ENCODE data around the gene KREMEN1. TPM values are rescaled to one million over a fixed set of nuclear protein-coding genes. Genes with fewer than 3 reads are reported as not detected.

KREMEN1 gene
- total and polyA plus RNA-seq, 3 donors from 2014 or later: 42.5 to 54.9 (median 54.5) TPM

DNA sequence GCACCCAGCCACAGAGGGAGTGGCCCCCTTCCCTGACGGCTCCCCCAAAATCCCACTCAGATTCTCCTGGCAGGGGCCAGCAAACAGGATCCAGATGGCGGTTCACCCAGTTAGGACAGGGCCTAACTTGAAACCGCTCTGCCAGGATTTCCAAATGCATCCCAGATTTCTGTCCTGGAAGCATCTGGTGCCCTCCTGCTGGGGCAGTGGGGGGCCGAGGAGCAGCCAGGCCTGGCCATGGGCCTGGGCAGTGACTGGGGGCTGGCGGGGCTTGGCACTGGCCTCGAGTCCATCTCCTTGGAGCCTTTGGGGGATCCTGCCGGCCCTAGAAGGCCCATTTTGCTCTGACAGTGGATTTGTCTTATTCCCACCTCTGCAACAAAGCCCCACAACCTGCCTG lies 115.0 kb downstream of the KREMEN1 start:
- H3K27ac ChIP-seq: no peak overlapping the region
- H3K36me3 ChIP-seq (ENCODE audit: low read depth, missing control alignments): no peaks in the 10 kb centered on the region
- no peak for TF ChIP-seq POLR2A (IDR thresholded peaks at IDR 0.05)
- TF ChIP-seq, protein P1, sequence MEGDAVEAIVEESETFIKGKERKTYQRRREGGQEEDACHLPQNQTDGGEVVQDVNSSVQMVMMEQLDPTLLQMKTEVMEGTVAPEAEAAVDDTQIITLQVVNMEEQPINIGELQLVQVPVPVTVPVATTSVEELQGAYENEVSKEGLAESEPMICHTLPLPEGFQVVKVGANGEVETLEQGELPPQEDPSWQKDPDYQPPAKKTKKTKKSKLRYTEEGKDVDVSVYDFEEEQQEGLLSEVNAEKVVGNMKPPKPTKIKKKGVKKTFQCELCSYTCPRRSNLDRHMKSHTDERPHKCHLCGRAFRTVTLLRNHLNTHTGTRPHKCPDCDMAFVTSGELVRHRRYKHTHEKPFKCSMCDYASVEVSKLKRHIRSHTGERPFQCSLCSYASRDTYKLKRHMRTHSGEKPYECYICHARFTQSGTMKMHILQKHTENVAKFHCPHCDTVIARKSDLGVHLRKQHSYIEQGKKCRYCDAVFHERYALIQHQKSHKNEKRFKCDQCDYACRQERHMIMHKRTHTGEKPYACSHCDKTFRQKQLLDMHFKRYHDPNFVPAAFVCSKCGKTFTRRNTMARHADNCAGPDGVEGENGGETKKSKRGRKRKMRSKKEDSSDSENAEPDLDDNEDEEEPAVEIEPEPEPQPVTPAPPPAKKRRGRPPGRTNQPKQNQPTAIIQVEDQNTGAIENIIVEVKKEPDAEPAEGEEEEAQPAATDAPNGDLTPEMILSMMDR (IDR thresholded peaks at IDR 0.05): no peak
- no peak overlapping the region for H3K4me3 ChIP-seq
- intact Hi-C loops (cut with DNase I; ENCODE audit: low total_unique reads): no loop called here
- 89 to 90% methylated on average over 3 to 7 of the region's 7 CpGs for WGBS, 2 donors
- H3K9me3 ChIP-seq: no peaks in the 10 kb centered on the region
- no peak for DNase-seq
- no peaks in the 10 kb centered on the region for H3K4me1 ChIP-seq
- H3K27me3 ChIP-seq: no peaks in the 10 kb centered on the region

DNA sequence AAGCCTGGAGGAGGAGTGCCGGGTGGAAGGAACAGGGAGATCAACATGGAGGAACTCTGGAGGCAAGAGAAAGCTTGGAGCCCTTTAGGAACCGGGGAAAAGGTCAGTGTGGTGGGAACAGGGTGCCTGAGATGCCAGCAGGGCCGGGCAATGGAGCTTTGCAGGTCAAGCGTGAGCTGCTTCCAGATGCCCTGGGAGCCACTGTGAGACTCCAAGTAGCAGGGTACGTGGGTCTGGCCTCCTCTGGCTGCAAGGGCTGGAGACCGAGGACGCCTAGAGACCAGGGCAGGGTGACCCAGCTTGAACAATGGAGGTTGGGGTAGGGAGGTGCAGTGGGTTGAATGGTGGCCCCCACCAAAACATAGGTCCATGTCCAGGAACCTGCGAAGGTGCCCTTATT lies 117.2 kb downstream of the KREMEN1 start:
- DNase-seq: no peak
- no peaks in the 10 kb centered on the region for H3K27me3 ChIP-seq
- no peaks in the 10 kb centered on the region for H3K36me3 ChIP-seq (ENCODE audit: low read depth, missing control alignments)
- H3K9me3 ChIP-seq: no peaks in the 10 kb centered on the region
- TF ChIP-seq, protein P1 (IDR thresholded peaks at IDR 0.05): no peak
- no peak for TF ChIP-seq POLR2A (IDR thresholded peaks at IDR 0.05)
- H3K4me3 ChIP-seq: no peak overlapping the region
- no peak overlapping the region for H3K27ac ChIP-seq
- 86 to 93% methylated on average over 8 of the region's 8 CpGs for WGBS, 2 donors
- intact Hi-C loops (cut with DNase I; ENCODE audit: low total_unique reads): no loop called here
- H3K4me1 ChIP-seq: no peaks in the 10 kb centered on the region

DNA sequence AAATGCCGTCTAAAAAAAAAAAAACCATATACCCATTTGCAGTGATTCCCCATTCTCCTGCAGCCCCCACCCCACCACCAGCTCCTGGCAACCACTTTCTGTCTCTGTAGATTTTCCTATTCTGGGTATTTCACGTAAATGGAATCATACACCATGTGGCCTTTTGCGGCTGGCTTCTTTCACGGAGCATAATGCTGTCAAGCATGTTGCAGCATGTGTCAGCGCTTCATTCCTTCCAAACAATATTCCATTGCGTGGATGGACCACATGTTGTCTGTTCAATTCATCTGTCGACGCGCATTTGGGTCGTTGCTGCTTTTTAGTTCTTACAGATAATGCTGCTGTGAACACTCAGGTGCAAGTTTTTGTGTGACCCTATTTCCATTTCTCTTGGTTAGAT lies 118.1 kb downstream of the KREMEN1 start:
- DNase-seq: no peak
- TF ChIP-seq, protein P1 (IDR thresholded peaks at IDR 0.05): no peak
- no peak for TF ChIP-seq POLR2A (IDR thresholded peaks at IDR 0.05)
- no peak overlapping the region for H3K4me3 ChIP-seq
- WGBS, 2 donors: 92 to 94% methylated on average over 10 of the region's 10 CpGs
- intact Hi-C loops (cut with DNase I; ENCODE audit: low total_unique reads): no loop called here
- no peak overlapping the region for H3K27ac ChIP-seq
- H3K4me1 ChIP-seq: no peaks in the 10 kb centered on the region
- H3K27me3 ChIP-seq: no peaks in the 10 kb centered on the region
- H3K9me3 ChIP-seq: no peaks in the 10 kb centered on the region
- H3K36me3 ChIP-seq (ENCODE audit: low read depth, missing control alignments): no peaks in the 10 kb centered on the region

DNA sequence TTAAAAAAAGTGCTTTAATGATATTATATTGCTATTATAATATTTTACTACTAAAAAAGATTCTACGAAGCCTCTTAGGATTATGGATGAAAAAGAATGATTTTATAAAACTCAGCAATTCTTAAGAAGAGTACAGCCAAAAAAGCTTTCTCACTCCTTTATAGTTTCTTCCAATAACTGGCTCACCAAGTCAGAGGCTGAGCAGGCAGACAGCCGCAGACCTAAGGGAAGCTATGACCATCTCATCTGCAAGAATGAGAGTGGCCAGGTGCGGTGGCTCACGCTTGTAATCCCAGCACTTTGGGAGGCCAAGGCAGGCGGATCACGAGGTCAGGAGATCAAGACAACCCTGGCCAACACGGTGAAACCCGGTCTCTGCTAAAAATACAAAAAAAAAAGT lies 120.2 kb downstream of the KREMEN1 start:
- 44 to 68% methylated on average over 8 of the region's 8 CpGs for WGBS, 2 donors
- no peaks in the 10 kb centered on the region for H3K9me3 ChIP-seq
- intact Hi-C loops (cut with DNase I; ENCODE audit: low total_unique reads): no loop called here

DNA sequence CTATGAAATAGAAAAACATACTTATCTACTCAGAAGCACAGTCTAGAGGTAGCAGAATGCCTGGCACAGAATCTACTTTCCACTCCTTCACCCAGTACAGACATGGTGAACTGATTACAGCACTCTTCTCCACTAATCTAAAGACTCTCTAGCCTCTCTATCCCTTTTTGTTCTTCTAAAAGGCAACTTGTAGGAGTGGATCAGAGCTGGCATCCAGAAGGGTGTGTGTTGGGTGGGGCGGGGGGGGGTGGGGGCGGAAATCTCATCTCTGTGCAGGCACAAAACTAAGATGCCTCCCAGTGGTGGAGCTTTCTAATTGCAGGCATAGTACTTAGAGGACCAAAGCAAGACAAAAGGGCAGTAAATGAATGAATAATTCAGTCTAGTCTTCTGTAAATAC lies 121.3 kb downstream of the KREMEN1 start:
- Histone ChIP-seq H3K4me1 (no peaks in the 10 kb centered on the region), H3K9me3 (no peaks in the 10 kb centered on the region), H3K36me3 (ENCODE audit: low read depth, missing control alignments) (no peaks in the 10 kb centered on the region), H3K4me3 (no peak overlapping the region), H3K27me3 (no peaks in the 10 kb centered on the region), H3K27ac (no peak overlapping the region)
- no peak for DNase-seq
- TF ChIP-seq, protein P1 (IDR thresholded peaks at IDR 0.05): no peak
- no peak for TF ChIP-seq POLR2A (IDR thresholded peaks at IDR 0.05)
- WGBS, 2 donors: 81 to 92% methylated on average over 2 of the region's 2 CpGs
- intact Hi-C loops (cut with DNase I; ENCODE audit: low total_unique reads): no loop called here

More for the DNA sequence above, 120.2 kb downstream of the KREMEN1 start:
- Histone ChIP-seq H3K4me1 (no peaks in the 10 kb centered on the region), H3K36me3 (ENCODE audit: low read depth, missing control alignments) (no peaks in the 10 kb centered on the region), H3K4me3 (no peak overlapping the region), H3K27me3 (no peaks in the 10 kb centered on the region), H3K27ac (no peak overlapping the region)
- DNase-seq: no peak
- TF ChIP-seq, protein P1 (IDR thresholded peaks at IDR 0.05): no peak
- TF ChIP-seq POLR2A (IDR thresholded peaks at IDR 0.05): no peak
